HL-60 (cell line): ENCODE results near the gene PNLIPRP3.

Experiments used
- GABPA ChIP-seq: IDR thresholded peaks from 2 replicates; pipeline ENCODE4 v1.6.1; 2012; ENCODE audit warnings: low read depth
- POLR2AphosphoS5 ChIP-seq: IDR thresholded peaks from 2 replicates; pipeline ENCODE4 v1.6.1; 2012; ENCODE audit warnings: low read depth
- TF ChIP-seq, protein P1 (sequence below): IDR thresholded peaks from one replicate; pipeline ENCODE4 v1.5.1; 2011; ENCODE audit warnings: low read length, control low read depth, inconsistent platforms; ENCODE audit not compliant: insufficient read depth
- TF ChIP-seq, protein P2 (sequence below): IDR thresholded peaks from 2 replicates; pipeline ENCODE4 v1.6.1; 2012; ENCODE audit warnings: low read depth; ENCODE audit not compliant: insufficient replicate concordance

DNA sequence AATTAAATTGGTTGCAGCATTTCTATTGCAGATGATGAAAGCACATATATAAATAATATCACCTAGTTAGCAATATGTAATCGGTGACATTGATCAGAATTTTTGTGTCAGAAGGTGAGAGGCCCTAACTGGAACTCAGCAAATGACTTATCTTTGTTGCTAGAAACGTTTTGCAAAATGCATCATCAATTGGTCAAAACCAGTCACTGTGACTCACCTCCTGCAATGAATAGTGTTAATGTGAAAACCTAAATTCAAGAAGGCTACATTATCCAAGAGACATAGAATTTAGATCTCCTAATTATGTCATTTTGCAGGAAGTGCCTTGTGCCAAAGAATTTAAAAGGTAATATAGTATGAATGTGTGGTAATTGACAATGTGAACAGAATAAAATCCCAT lies 9.8 kb upstream of the PNLIPRP3 start:
- TF ChIP-seq, protein P1, sequence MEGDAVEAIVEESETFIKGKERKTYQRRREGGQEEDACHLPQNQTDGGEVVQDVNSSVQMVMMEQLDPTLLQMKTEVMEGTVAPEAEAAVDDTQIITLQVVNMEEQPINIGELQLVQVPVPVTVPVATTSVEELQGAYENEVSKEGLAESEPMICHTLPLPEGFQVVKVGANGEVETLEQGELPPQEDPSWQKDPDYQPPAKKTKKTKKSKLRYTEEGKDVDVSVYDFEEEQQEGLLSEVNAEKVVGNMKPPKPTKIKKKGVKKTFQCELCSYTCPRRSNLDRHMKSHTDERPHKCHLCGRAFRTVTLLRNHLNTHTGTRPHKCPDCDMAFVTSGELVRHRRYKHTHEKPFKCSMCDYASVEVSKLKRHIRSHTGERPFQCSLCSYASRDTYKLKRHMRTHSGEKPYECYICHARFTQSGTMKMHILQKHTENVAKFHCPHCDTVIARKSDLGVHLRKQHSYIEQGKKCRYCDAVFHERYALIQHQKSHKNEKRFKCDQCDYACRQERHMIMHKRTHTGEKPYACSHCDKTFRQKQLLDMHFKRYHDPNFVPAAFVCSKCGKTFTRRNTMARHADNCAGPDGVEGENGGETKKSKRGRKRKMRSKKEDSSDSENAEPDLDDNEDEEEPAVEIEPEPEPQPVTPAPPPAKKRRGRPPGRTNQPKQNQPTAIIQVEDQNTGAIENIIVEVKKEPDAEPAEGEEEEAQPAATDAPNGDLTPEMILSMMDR = no peak
- TF ChIP-seq, protein P2, sequence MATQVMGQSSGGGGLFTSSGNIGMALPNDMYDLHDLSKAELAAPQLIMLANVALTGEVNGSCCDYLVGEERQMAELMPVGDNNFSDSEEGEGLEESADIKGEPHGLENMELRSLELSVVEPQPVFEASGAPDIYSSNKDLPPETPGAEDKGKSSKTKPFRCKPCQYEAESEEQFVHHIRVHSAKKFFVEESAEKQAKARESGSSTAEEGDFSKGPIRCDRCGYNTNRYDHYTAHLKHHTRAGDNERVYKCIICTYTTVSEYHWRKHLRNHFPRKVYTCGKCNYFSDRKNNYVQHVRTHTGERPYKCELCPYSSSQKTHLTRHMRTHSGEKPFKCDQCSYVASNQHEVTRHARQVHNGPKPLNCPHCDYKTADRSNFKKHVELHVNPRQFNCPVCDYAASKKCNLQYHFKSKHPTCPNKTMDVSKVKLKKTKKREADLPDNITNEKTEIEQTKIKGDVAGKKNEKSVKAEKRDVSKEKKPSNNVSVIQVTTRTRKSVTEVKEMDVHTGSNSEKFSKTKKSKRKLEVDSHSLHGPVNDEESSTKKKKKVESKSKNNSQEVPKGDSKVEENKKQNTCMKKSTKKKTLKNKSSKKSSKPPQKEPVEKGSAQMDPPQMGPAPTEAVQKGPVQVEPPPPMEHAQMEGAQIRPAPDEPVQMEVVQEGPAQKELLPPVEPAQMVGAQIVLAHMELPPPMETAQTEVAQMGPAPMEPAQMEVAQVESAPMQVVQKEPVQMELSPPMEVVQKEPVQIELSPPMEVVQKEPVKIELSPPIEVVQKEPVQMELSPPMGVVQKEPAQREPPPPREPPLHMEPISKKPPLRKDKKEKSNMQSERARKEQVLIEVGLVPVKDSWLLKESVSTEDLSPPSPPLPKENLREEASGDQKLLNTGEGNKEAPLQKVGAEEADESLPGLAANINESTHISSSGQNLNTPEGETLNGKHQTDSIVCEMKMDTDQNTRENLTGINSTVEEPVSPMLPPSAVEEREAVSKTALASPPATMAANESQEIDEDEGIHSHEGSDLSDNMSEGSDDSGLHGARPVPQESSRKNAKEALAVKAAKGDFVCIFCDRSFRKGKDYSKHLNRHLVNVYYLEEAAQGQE = no peak
- TF ChIP-seq GABPA (no peak), POLR2AphosphoS5 (no peak)
